ENCODE measurements around the gene LITAFD.

The LITAFD gene

DNA sequence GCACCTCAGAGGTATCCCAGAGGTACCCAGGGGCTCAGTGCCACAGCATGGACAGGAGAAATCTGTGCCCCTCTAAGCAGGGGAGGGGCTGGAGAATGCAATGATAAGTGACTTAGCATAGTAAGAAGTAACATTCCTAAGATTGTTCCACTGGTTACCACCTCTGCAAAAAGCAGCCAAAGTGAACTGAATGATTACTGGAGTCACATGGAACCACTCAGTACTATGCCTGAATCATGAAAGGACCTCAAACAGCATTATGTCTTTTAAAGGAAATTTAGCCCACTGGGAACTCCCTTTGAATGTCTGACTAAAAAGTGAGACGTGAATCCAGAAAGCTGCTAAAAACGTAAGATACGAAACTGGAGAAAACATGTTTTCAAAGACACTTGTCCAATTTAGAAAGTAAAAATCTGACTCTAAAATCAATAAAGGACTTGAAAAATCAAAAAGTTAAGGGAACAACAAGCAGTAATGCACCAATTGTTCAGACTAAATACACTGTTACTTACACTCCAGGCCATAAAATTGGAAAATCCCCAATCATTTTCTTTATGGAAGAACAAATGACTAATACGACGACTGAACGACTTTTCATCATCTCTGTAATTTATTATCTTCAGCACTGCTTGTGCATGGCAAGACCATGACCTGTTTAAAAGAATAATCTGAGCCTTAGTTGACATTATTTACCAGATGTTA, 38.6 kb downstream of the LITAFD start:
- no peak for DNase-seq

DNA sequence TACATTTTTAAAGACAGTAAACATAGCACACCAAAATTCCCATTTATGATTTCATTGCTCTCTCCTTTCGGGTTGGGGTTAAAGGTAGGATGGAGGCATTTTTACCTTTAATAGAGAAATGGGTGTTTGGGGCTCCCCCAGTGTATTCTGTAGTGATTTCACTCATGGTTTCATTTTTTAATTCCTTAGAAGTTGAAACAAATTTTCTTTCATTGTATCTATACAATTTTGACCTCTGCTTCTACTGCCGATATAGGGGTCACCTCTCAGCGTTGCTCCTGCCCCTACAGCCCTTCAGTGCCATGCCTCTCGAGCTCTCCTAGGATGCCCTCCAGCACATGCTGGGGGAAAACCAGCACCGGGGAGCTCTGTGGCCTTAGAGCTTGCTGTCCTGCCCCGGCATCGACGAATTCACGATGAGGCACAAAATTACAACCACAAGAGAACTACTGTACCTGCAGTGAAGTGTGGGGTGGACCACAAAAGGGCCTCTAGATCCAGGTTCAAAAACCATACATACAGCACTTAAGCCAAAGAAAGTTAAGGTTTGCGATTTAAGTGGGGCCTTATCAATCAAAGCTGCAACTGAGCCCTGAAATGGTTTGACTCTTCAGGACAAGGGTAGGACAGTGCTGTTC, 39.3 kb downstream of the LITAFD start:
- DNase-seq = no peak

DNA sequence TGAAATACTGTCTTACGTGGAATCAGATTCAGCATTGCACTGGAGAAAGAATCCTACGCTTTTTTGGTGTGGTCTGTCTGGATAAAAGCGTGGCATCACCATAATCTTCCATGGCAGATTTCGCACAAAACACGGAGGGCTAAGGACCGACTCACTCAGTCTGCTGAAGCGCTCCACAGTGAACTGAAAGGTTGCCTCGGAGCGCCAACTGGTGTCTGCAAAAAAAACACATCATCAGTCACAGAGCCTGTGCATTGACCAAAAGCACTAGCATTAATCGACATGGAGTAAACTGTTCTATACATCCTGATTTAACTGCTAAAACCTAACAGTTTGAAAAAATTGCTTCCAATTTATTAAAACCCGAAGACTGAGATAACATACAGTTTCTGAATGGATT, 41.0 kb downstream of the LITAFD start:
- DNase-seq = peak in 4 of 14 donors; percentile 3 to 55 (median 4)

DNA sequence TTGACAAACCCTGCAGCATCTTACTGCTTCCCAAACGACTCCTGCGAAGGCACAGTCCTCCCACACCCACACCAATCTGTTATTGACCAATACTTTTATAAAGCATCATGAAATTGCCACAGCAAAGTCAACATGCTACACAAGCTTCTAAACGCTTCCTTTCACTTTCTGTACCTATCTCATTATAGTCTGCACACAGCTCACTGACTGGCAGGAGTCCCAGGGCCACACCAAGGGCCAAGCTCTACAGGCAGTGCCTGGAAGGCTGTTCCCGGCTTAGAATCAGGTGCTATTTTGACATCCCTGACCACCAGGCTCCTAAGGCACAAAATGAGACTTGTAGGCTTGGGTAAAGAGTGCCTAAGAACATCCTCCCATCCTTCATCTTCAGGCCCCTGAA, 42.1 kb downstream of the LITAFD start:
- peak in 4 of 14 donors; percentile 12 to 39 (median 18) for DNase-seq

DNA sequence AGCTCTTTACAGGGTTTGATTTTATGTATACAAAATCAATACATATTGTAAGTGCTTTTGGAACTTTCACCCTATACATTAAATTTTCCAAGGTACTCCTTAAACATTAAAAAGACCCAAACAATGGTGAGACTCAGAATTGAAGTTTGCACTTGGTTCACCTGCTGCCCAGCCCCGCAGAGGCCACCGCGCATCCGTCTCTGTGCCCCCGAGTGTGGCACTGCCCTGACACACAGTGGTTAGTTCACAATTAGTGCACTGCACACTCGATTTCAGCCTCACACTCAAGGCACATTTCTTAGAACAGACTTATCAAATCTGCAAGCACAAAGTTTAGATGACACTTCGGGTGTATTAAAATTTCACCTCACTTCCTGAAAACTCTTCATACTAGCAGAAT, 43.3 kb downstream of the LITAFD start:
- DNase-seq = no peak

DNA sequence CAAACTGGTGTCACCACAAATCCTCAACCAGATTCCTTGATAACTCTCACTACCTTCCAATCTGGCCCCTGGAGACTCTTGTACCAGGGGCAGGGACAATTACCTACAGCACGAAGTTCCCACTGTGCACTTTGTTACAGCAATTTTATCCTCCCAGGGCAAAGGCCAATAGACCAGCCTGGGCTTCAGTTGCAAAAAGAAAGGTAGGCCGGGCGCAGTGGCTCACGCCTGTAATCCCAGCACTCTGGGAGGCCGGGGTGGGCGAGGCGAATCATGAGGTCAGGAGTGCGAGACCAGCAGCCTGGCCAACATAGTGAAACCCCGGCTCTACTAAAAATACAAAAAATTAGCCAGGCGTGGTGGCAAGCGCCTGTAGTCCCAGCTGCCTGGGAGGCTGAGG, 44.7 kb downstream of the LITAFD start:
- no peak for DNase-seq

DNA sequence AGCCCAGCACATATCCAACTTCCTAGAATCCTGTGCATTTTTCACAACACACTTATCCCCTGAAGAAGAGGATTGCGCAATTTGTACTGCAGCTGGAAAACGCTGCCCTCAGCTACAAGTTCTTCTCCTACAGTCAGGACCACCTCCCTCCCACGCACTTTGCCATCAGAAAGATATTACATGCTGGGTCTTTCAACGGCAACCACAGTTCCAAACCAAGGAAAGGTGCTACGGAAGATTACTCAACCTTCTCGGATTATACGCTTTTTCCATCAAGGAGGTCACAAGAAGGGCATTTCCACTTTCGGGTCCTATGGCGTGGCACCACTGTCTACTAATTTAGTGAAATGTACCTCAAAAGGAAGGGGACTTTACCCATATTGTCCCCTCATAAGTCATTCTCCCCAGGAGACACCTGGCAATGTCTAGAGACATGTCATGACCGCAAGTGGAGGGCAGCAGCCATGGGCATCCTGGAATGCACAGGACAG, 46.4 kb downstream of the LITAFD start:
- DNase-seq = no peak

DNA sequence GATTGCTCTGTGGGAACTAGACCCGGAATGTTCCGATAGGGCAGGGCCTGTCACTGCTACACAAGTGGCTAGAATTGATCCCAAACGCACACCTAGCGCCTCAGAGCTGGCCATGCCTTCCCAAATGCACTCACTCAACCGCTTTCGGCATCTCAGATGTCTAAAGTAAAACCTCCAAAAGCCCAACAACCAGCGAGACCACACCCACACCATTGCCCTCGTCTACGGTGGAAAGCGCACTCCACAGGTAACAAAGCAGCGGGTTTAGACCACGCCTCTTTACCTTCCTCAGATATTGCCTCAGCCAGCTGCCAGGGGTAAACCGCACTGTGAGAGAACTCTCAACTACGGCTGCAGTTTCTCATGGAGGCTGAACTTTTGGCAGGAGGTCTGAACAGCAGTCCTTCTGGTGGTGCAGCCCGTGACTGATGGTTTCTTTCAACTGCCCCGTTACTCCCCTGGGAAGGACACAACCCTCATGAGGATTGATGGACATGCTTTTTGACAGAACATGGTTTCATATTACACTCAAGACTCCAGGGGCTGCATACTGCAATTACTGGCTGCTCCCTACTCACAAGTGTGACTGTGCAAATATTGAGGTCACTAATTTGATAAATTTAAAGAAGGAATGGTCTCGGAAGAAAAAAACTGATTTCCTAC, 47.1 kb downstream of the LITAFD start:
- DNase-seq = no peak

DNA sequence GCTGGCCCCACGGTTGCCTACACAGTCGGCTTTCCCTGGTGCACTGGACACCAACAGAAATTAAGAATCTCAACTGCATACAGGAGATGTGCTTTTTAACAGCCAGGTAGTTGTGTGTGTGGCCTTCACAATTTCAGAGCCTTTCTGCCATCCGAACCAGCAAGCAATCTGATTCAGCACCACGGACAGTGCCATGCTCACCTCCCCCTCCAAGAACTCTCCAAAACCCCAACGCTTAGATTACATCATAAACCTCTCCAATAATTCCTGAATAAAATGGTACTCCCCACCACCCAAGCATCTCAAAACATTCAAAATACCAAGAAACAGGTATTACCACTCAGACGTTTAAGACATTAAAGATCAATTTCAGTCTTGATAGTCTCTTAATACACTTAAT, 49.7 kb downstream of the LITAFD start:
- no peak for DNase-seq

DNA sequence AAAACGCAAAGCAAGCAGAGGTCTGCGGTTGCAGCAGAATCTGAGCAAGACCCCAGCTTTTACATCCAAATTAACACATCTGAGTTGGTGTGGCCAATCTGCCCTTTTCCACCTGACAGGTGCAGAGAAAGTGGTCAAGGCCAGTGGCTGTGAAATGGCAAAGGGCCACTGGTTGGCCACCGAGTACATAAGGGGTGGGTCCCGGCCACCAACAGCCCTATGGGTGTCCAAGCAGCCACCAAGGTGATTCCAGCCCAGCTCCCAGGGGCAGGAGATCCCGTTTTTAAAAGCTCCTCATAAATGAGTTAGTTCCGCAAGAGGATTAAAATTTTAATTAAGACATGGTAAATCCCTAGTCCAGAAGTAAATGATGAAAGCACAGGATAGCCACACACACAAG, 52.5 kb downstream of the LITAFD start:
- DNase-seq = no peak

All from C1 segment of cervical spinal cord (tissue), 14 donors.